ENCODE data around the gene PDGFC.

PDGFC gene

GRCh38 chr4:156749426-156750403, 221.9 kb downstream of the PDGFC start:
- TF ChIP-seq EZH2 (IDR thresholded peaks at IDR 0.05; ENCODE audit: borderline replicate concordance, low read length) (no peak), CTCF (IDR thresholded peaks at IDR 0.05; ENCODE audit: low read length) (no peak)
- Histone ChIP-seq H3K9me2 (ENCODE audit: low read depth, low read length) (no peaks in the 10 kb centered on the region), H3K4me1 (ENCODE audit: insufficient read depth, low read length, severe bottlenecking) (no peaks in the 10 kb centered on the region)

GRCh38 chr4:156746111-156746510, 225.5 kb downstream of the PDGFC start:
- no peak overlapping the region for H3K4me2 ChIP-seq (ENCODE audit: low read length)
- H3K4me3 ChIP-seq (ENCODE audit: low read depth, low read length, poor library complexity, severe bottlenecking): no peak overlapping the region
- H3K9me3 ChIP-seq (ENCODE audit: low read length): no peaks in the 10 kb centered on the region
- H2AFZ ChIP-seq (ENCODE audit: low read length): no peak overlapping the region
- no peaks in the 10 kb centered on the region for H3K4me1 ChIP-seq (ENCODE audit: insufficient read depth, low read length, severe bottlenecking)
- H3K27ac ChIP-seq (ENCODE audit: low read depth, low read length, poor library complexity, severe bottlenecking): no peak overlapping the region
- H3F3A ChIP-seq (ENCODE audit: insufficient read depth, low read length): no peaks in the 10 kb centered on the region
- TF ChIP-seq EZH2 (IDR thresholded peaks at IDR 0.05; ENCODE audit: borderline replicate concordance, low read length) (no peak), CTCF (IDR thresholded peaks at IDR 0.05; ENCODE audit: low read length) (no peak)
- no peaks in the 10 kb centered on the region for H3K9me2 ChIP-seq (ENCODE audit: low read depth, low read length)
- H3K36me3 ChIP-seq (ENCODE audit: insufficient read depth, low read length): no peaks in the 10 kb centered on the region
- no peaks in the 10 kb centered on the region for H3K79me2 ChIP-seq (ENCODE audit: insufficient read depth, low read length)
- H3K9ac ChIP-seq (ENCODE audit: low read length): no peak overlapping the region
- H3K27me3 ChIP-seq (ENCODE audit: insufficient read depth, low read length): no peaks in the 10 kb centered on the region
- no peaks in the 10 kb centered on the region for H4K20me1 ChIP-seq (ENCODE audit: insufficient read depth, low read length)

More at GRCh38 chr4:156749426-156750403, 221.9 kb downstream of the PDGFC start:
- Histone ChIP-seq H2AFZ (ENCODE audit: low read length) (no peak overlapping the region), H3K27ac (ENCODE audit: low read depth, low read length, poor library complexity, severe bottlenecking) (no peak overlapping the region), H3K36me3 (ENCODE audit: insufficient read depth, low read length) (no peaks in the 10 kb centered on the region), H3K4me3 (ENCODE audit: low read depth, low read length, poor library complexity, severe bottlenecking) (no peak overlapping the region), H4K20me1 (ENCODE audit: insufficient read depth, low read length) (no peaks in the 10 kb centered on the region), H3K79me2 (ENCODE audit: insufficient read depth, low read length) (no peaks in the 10 kb centered on the region), H3K27me3 (ENCODE audit: insufficient read depth, low read length) (no peaks in the 10 kb centered on the region), H3K4me2 (ENCODE audit: low read length) (no peak overlapping the region), H3K9me3 (ENCODE audit: low read length) (no peaks in the 10 kb centered on the region), H3K9ac (ENCODE audit: low read length) (no peak overlapping the region), H3F3A (ENCODE audit: insufficient read depth, low read length) (no peaks in the 10 kb centered on the region)

GRCh38 chr4:156738766-156739165, 232.8 kb downstream of the PDGFC start:
- Histone ChIP-seq H3K4me1 (ENCODE audit: insufficient read depth, low read length, severe bottlenecking) (no peaks in the 10 kb centered on the region), H3K36me3 (ENCODE audit: insufficient read depth, low read length) (no peaks in the 10 kb centered on the region), H4K20me1 (ENCODE audit: insufficient read depth, low read length) (no peaks in the 10 kb centered on the region), H3K27me3 (ENCODE audit: insufficient read depth, low read length) (no peaks in the 10 kb centered on the region), H3K79me2 (ENCODE audit: insufficient read depth, low read length) (no peaks in the 10 kb centered on the region), H3K9ac (ENCODE audit: low read length) (no peak overlapping the region), H3K27ac (ENCODE audit: low read depth, low read length, poor library complexity, severe bottlenecking) (no peak overlapping the region), H3K4me2 (ENCODE audit: low read length) (no peak overlapping the region), H2AFZ (ENCODE audit: low read length) (no peak overlapping the region), H3K9me3 (ENCODE audit: low read length) (no peaks in the 10 kb centered on the region), H3K4me3 (ENCODE audit: low read depth, low read length, poor library complexity, severe bottlenecking) (no peak overlapping the region), H3F3A (ENCODE audit: insufficient read depth, low read length) (no peaks in the 10 kb centered on the region), H3K9me2 (ENCODE audit: low read depth, low read length) (no peaks in the 10 kb centered on the region)
- TF ChIP-seq EZH2 (IDR thresholded peaks at IDR 0.05; ENCODE audit: borderline replicate concordance, low read length) (no peak), CTCF (IDR thresholded peaks at IDR 0.05; ENCODE audit: low read length) (no peak)

Measured in OCI-LY1 (cell line).